Thyroid gland (tissue), 4 donors: ENCODE data around the gene ATP1A2.

Experiments
- POLR2A ChIP-seq, 2 donors: fragments of 450-650 bp; IDR thresholded peaks; one replicate each; pipeline ENCODE4 v1.6.1; 2017; ENCODE audit warnings: antibody characterized with exemption in 2 of 2, mild to moderate bottlenecking in 2 of 2, moderate library complexity in 1 of 2
- TF ChIP-seq, protein P1 (sequence below), 6 experiments: fragments of 200-600 bp in 3 of 6; fragments of 450-650 bp in 3 of 6; sonication (generic) in 3 of 6; IDR thresholded peaks; one replicate each; pipeline ENCODE4 v1.5.1; 2016 to 2019; ENCODE audit warnings: antibody characterized with exemption in 6 of 6, mild to moderate bottlenecking in 2 of 6, inconsistent platforms in 1 of 6, moderate library complexity in 1 of 6

DNA sequence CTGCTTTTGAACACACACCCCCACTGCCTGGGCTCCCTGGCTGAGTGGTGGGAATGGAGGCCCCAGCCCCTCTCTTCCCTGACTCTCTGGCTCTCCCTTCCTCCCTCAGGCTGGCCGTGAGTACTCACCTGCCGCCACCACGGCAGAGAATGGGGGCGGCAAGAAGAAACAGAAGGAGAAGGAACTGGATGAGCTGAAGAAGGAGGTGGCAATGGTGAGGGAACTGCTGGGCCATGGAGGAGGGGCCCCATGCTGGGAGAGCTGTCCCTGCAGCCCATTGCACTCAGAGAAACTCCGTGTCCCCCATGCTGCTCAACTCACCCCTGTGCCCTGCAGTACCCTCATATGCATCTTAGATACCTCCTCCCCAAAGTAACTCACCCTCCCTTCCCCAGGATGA lies 5.2 kb downstream of the ATP1A2 start:
- TF ChIP-seq, protein P1, sequence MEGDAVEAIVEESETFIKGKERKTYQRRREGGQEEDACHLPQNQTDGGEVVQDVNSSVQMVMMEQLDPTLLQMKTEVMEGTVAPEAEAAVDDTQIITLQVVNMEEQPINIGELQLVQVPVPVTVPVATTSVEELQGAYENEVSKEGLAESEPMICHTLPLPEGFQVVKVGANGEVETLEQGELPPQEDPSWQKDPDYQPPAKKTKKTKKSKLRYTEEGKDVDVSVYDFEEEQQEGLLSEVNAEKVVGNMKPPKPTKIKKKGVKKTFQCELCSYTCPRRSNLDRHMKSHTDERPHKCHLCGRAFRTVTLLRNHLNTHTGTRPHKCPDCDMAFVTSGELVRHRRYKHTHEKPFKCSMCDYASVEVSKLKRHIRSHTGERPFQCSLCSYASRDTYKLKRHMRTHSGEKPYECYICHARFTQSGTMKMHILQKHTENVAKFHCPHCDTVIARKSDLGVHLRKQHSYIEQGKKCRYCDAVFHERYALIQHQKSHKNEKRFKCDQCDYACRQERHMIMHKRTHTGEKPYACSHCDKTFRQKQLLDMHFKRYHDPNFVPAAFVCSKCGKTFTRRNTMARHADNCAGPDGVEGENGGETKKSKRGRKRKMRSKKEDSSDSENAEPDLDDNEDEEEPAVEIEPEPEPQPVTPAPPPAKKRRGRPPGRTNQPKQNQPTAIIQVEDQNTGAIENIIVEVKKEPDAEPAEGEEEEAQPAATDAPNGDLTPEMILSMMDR (IDR thresholded peaks at IDR 0.05): no peak
- no peak for TF ChIP-seq POLR2A (IDR thresholded peaks at IDR 0.05)
